Prostate gland (tissue), 2 donors: Measurements from ENCODE around the gene TCEAL8.

Experiments used
- CTCF ChIP-seq, 4 experiments: fragments of 200-600 bp in 2 of 4; fragments of 450-650 bp in 2 of 4; sonication (generic) in 2 of 4; IDR thresholded peaks; 1 replicate in 3 of 4; 2 replicates in 1 of 4; pipeline ENCODE4 v1.5.1; 2016 to 2019; ENCODE audit warnings: antibody characterized with exemption in 4 of 4, mild to moderate bottlenecking in 2 of 4, moderate library complexity in 2 of 4
- POLR2AphosphoS5 ChIP-seq: sonication (generic); formaldehyde crosslinking; IDR thresholded peaks from one replicate; pipeline ENCODE4 v1.6.1; 2017; ENCODE audit warnings: antibody characterized with exemption

- TF ChIP-seq CTCF (IDR thresholded peaks at IDR 0.05) (no peak), POLR2AphosphoS5 (no peak)
Measured at GRCh38 chrX:103250977-103251376, 4.0 kb downstream of the TCEAL8 start.
